ENCODE measurements around the gene TNIK. TPM values are rescaled to one million over a fixed set of nuclear protein-coding genes. Genes with fewer than 3 reads are reported as not detected.
A peak's percentile ranks its signal among the peaks of the same experiment; 100 is the strongest.

The TNIK gene
- total RNA-seq, 1 experiment from 2014 or later: 8.7 TPM

DNA sequence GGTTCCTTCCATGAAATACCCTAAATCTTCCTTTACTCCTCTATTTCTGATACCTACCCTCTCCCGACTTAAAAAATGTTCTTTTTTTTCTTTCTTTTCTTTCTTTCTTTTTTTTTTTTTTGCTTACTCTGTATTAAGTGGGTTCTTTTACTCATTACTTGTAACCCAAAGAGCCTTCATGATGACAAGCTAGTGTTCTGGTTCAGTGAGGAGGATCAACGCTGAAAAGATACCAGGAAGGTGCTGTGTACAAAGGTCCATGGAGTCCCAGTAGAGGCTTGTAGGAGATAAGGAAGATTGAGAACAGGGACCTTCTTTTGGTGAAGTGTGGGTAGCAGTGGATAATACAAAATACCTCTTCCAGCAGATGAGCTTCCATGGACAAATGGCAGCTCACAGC lies 369.9 kb downstream of the TNIK start:
- DNase-seq (ENCODE audit: low read depth): no peak

GRCh38 chr3:171088964-171089754 lies 371.0 kb downstream of the TNIK start:
- DNase-seq (ENCODE audit: low read depth): peak; percentile 87

GRCh38 chr3:171088496-171088895 lies 371.7 kb downstream of the TNIK start:
- no peak for DNase-seq (ENCODE audit: low read depth)

DNA sequence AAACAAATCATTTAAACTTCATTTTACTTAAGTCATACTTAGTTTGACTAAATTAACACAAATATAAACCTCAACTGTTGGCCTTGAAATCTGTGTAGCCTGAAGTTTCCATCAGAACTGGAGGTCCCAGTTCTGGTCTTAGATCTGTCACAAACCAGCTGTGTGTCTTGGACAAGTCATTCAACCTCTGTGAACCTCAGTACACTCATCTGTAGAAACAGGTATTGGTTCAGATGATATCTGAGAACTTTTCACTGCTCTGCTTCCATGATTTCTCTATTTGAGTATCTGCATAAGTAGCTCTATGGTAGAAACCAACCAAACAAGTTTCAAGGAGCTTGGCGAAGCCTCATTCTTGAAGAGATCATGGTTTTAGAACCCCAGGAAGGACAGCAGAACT lies 373.3 kb downstream of the TNIK start:
- no peak for DNase-seq (ENCODE audit: low read depth)

- DNase-seq (ENCODE audit: low read depth): no peak
These were observed 382.9 kb downstream of the TNIK start for GRCh38 chr3:171077261-171077660.

GRCh38 chr3:171072432-171072831 lies 387.8 kb downstream of the TNIK start:
- no peak for DNase-seq (ENCODE audit: low read depth)

DNA sequence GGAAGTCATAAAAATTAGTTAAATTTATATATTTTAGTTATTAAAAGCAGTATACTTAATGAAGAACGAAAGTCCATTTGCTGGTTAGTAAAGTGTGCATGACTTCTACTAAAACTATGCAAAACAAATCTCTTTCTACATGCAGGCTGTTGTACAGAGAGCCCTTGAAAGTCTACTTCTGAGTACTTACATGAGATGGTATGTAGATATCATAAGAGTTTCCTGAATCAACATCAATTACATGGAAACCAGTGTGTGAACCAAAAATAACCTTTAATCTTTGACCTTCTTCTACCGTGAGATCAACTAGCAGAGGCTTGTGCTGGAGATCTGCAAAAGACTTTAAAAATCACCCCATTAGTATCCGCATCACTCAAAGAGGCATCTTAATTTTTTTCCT lies 391.5 kb downstream of the TNIK start:
- no peak for DNase-seq (ENCODE audit: low read depth)

GRCh38 chr3:171066206-171066605 lies 394.0 kb downstream of the TNIK start:
- DNase-seq (ENCODE audit: low read depth): no peak

- DNase-seq (ENCODE audit: low read depth): no peak
These were observed 394.5 kb downstream of the TNIK start for GRCh38 chr3:171065732-171066131.

- DNase-seq (ENCODE audit: low read depth): peak; percentile 36
These were observed 395.7 kb downstream of the TNIK start for GRCh38 chr3:171064461-171064860.

DNA sequence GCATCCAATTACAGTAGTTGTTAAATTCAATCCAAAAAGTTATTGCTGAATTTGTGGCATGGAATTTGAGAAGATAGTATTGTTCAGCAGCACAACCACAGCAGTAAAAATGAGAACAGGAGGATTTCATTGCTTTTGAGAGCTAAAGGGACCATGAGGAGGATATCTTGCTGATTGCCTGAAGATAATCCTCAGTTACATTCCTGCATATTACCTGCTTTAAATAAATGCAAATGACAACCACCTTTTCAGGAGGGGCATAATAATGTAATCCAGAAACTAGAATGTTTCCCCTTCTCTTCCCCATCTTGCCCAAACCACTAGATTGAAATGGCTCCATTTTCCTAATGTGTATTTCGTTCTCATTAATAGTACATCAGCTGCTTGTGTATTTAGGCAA lies 398.5 kb downstream of the TNIK start:
- no peak for DNase-seq (ENCODE audit: low read depth)

DNA sequence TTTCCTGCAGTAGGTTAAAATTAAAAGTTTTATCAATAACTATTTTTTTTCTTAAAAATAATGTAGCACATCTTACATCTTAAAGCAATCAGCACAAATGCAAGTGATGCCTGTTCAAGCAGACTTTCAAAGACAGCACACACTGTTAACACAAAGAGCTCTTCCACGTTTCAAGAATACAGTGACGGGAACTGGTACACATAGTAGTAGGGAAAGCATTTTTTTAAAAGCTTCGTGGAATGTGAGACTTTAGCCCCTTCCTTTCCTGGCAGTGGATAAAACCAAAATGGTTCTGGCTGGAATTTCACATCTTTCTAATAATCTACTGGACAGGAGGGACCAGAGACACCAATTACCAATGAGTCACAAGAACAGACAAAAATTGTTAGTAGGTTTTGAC lies 400.2 kb downstream of the TNIK start:
- no peak for DNase-seq (ENCODE audit: low read depth)

- no peak for DNase-seq (ENCODE audit: low read depth)
These were observed 401.2 kb downstream of the TNIK start for GRCh38 chr3:171058873-171059603.

DNA sequence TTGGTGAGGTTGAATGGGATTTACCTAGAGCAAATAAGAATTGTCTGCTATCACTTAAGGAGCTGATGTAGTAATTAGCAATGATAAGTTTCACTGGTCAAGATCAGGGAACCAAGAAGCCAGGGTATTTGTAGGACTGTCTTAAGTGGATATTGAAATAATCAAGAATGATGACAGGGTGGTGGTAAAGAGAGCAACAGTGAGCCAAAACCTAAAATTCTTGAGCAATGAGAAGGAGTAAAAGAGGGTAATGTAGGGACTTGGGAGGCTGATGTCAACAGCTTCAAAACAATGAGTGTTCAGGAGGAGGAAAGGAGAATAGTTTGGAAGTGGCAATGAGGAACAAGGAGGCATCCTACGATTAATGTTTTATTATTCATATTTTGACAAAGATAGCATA lies 402.1 kb downstream of the TNIK start:
- DNase-seq (ENCODE audit: low read depth): no peak

DNA sequence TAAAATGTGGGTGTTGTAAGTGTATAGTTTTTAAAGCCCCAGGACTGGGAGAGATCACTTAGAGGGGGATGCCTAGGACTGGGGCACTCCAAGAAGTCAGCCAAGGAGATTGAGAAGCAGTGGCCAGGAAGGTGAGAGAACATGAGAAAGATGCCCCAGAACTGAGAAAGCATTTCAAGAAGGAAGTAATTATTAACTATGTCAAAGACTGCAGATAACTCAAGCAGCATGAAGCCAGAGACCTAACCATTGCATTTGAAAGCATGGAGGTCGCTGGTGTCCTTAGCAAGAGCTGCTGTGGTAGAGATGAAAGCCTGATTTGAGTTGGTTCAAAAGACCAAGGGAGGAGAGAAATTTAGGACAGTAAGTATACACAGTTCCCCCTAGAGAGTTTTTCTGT lies 403.1 kb downstream of the TNIK start:
- no peak for DNase-seq (ENCODE audit: low read depth)

DNA sequence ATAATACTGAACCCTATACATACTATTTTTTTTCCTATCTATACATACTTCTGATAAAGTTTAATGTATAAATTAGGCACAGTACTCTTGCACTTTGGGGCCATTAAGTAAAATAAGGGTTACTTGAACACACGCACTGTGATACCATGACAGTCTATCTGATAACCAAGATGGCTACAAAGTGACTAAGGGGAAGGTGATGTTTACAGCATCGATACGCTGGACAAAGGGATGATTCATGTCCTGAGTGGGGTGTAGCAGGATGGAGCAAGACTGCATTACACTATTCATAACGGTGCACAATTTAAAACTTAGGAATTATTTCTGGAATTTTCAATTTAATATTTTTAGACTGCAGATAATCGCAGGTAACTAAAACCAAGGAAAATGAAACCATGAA lies 403.7 kb downstream of the TNIK start:
- peak; percentile 49 for DNase-seq (ENCODE audit: low read depth)

DNA sequence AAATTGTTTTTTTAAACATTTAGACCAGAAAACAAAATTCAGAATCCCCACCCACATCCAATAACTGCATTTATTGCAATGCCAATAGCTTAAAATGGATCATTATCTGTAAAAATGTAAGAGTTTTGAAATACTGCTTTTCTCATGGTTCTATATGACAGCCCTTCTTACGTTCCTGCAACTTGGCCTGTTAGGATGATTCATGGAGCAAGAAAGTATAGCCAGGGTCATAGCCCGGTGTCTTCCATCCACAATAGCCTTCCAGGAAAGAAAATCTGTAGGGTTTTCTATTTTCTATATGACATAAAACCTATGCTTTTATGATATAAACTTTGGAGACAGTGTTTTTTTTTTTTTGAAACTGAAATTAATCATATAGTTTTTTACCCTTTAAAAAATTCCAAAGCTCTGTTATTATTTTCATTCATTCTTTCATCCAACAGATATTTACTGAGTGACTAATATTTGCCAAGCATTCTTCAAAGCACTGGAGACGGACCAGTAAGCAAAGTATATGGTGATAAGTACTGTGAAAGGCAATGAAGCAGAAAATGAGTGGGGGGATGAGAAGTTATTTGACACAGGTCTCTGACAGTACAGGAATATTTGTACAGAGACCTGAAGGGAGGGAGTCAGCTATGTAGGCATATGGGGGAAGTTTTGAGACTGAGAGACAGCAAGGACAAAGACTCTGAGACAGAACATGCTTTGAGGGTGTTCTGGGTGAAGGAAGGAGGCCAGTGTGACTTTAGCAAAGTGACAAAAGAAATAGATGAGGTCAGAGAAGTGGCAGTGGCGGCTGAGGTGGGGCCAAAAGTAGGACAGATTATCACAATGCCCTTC lies 404.6 kb downstream of the TNIK start:
- DNase-seq (ENCODE audit: low read depth): peak; percentile 65

GRCh38 chr3:171054921-171055320 lies 405.3 kb downstream of the TNIK start:
- no peak for DNase-seq (ENCODE audit: low read depth)

GRCh38 chr3:171054231-171054630 lies 406.0 kb downstream of the TNIK start:
- DNase-seq (ENCODE audit: low read depth): no peak

DNA sequence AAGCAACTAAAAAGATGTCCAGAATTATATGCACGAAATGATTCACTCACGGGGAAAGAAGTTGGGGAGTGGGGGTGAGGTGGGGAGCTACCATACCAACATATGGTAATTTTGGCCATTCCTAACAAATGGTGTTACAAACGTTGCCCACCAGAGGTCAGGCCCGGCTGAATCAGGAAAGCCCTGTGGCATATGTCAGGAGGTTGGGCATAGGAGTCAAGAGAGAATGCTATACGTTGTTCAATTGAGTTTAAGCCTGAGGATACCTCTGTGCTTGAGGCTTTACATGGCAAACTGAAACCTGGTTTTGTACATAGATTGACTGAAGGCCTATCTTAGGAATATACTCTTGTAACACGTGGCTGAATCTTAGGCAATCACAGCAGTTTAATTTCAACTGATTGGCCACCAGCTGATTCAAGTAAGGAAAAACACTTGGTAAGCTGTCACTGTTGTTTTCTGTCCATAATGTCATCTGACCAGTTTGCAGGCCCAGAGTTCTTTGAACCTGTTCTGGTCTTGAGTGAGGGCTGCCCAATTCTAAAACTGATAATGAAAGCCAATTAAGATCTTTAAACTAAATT lies 410.3 kb downstream of the TNIK start:
- peak; percentile 70 for DNase-seq (ENCODE audit: low read depth)

- DNase-seq (ENCODE audit: low read depth): no peak
These were observed 413.4 kb downstream of the TNIK start for GRCh38 chr3:171046760-171047159.

Data from Daoy (cell line).